Keratinocyte (primary cell): ENCODE results near the gene RIC1. TPM values are rescaled to one million over a fixed set of nuclear protein-coding genes. Genes with fewer than 3 reads are reported as not detected.

Experiments used
- DNase-seq: peaks from one replicate; pipeline ENCODE4 v3.0.0-alpha.2; 2011; ENCODE audit warnings: low read depth, missing footprints, low spot score
- FAIRE-seq: peaks from 2 replicates; lab custom pipeline; 2011; peaks lifted over from hg19 to GRCh38; lab: Jason Lieb, UNC
- H2AFZ ChIP-seq: 2 replicates; pipeline ENCODE4 v1.6.0; 2012; ENCODE audit warnings: low read length, control low read depth, inconsistent platforms; ENCODE audit not compliant: control insufficient read depth
- H3K27ac ChIP-seq: 2 replicates; pipeline ENCODE4 v1.5.1; 2011; ENCODE audit warnings: low read length; ENCODE audit not compliant: control insufficient read depth, insufficient read depth
- H3K27me3 ChIP-seq: 3 replicates; pipeline ENCODE4 v1.6.0; 2011; ENCODE audit warnings: low read length; ENCODE audit not compliant: control insufficient read depth, insufficient read depth; ENCODE audit errors: extremely low read depth
- H3K36me3 ChIP-seq, 2 experiments: 2 replicates in 1 of 2; 3 replicates in 1 of 2; pipeline ENCODE4 v1.5.1; 2011; ENCODE audit warnings: low read length in 2 of 2, mild to moderate bottlenecking in 1 of 2; ENCODE audit not compliant: control insufficient read depth in 2 of 2, insufficient read depth in 2 of 2; ENCODE audit errors: extremely low read depth in 1 of 2
- H3K4me1 ChIP-seq: 3 replicates; pipeline ENCODE4 v1.5.1; 2011; ENCODE audit warnings: low read length; ENCODE audit not compliant: control insufficient read depth, insufficient read depth; ENCODE audit errors: extremely low read depth
- H3K4me2 ChIP-seq: 3 replicates; pipeline ENCODE4 v1.6.0; 2011; ENCODE audit warnings: low read depth, low read length; ENCODE audit not compliant: control insufficient read depth, insufficient read depth; ENCODE audit errors: extremely low read depth
- H3K4me3 ChIP-seq, 3 experiments: fragments of 200-600 bp in 1 of 3; sonication (generic) in 1 of 3; 2 replicates in 2 of 3; 3 replicates in 1 of 3; pipeline ENCODE4 v1.5.1; 2011 to 2016; ENCODE audit warnings: low read length in 3 of 3, mild to moderate bottlenecking in 3 of 3, control low read depth in 2 of 3, inconsistent platforms in 1 of 3, low read depth in 1 of 3, mixed read lengths in 1 of 3, mixed run types in 1 of 3, moderate library complexity in 1 of 3; ENCODE audit not compliant: control insufficient read depth in 2 of 3, insufficient read depth in 2 of 3; ENCODE audit errors: extremely low read depth in 1 of 3
- H3K79me2 ChIP-seq: 2 replicates; pipeline ENCODE4 v1.6.0; 2012; ENCODE audit warnings: low read length; ENCODE audit not compliant: control insufficient read depth, insufficient read depth
- H3K9ac ChIP-seq: 3 replicates; pipeline ENCODE4 v1.6.0; 2011; ENCODE audit warnings: low read length; ENCODE audit not compliant: control insufficient read depth, insufficient read depth; ENCODE audit errors: extremely low read depth
- H3K9me1 ChIP-seq: 3 replicates; pipeline ENCODE4 v1.6.0; 2011; ENCODE audit warnings: low read length; ENCODE audit not compliant: control insufficient read depth, insufficient read depth; ENCODE audit errors: extremely low read depth
- H3K9me3 ChIP-seq: 2 replicates; pipeline ENCODE4 v1.5.1; 2012; ENCODE audit warnings: low read depth, low read length; ENCODE audit not compliant: control insufficient read depth
- H4K20me1 ChIP-seq: 3 replicates; pipeline ENCODE4 v1.6.0; 2011; ENCODE audit warnings: low read length; ENCODE audit not compliant: control insufficient read depth, insufficient read depth; ENCODE audit errors: extremely low read depth
- CTCF ChIP-seq, 3 experiments: IDR thresholded peaks in 1 of 3; conservative IDR thresholded peaks in 1 of 3; optimal IDR thresholded peaks in 1 of 3; 2 replicates in 2 of 3; 3 replicates in 1 of 3; pipeline versions ENCODE3 to v1.5.1; 2011; ENCODE audit warnings: low read length in 3 of 3, mild to moderate bottlenecking in 3 of 3, moderate library complexity in 2 of 3, control low read depth in 1 of 3, inconsistent platforms in 1 of 3; ENCODE audit not compliant: insufficient read depth in 2 of 3; ENCODE audit errors: extremely low read depth in 1 of 3
- EZH2 ChIP-seq: IDR thresholded peaks from one replicate; pipeline ENCODE4 v1.6.1; 2012; ENCODE audit warnings: inconsistent platforms, mild to moderate bottlenecking, low read length, moderate library complexity
- dilution Hi-C: fragments of 300-500 bp; cut with MboI; formaldehyde crosslinking; loops from one replicate; pipeline ENCODE4 v1.7.0; 2020; ENCODE audit warnings: low sequenced_read_pairs; ENCODE audit not compliant: extremely low pct_ligation_motif_present
- polyA plus RNA-seq, 5 experiments: library from polyadenylated mRNA; depleted of rRNA in 3 of 5; stranded (reverse) in 3 of 5; stranded (forward) in 1 of 5; unstranded in 1 of 5; fragments of >200 nt; gene quantifications; 1 replicate in 1 of 5; 2 replicates in 3 of 5; 3 replicates in 1 of 5; pipeline versions ENCODE4 v1.2.1 to v1.2.3, GENCODE V29; 2011 to 2012; ENCODE audit warnings: missing spikeins in 2 of 5, low read depth in 1 of 5, low replicate concordance in 1 of 5

The RIC1 gene
- polyA plus RNA-seq, 1 donor (not counting 4 experiments of a cell fraction or from before 2014, with no cell fraction given): 20.5 TPM

- no peak for DNase-seq
- TF ChIP-seq CTCF (optimal IDR thresholded peaks at IDR 0.05 in 1 of 3, IDR thresholded peaks at IDR 0.05 in 1 of 3, conservative IDR thresholded peaks at IDR 0.05 in 1 of 3; ENCODE audit: extremely low read depth in 1 of 3, insufficient read depth in 2 of 3, low read length in 3 of 3): no peak
- no peak for TF ChIP-seq EZH2
- Histone ChIP-seq H2AFZ (no peak overlapping the region), H3K36me3 (no peaks in the 10 kb centered on the region), H3K4me2 (no peak overlapping the region), H3K27me3 (no peaks in the 10 kb centered on the region), H3K9me3 (no peaks in the 10 kb centered on the region), H3K9ac (no peak overlapping the region), H4K20me1 (no peaks in the 10 kb centered on the region), H3K4me3 (no peak overlapping the region), H3K79me2 (no peaks in the 10 kb centered on the region), H3K4me1 (no peaks in the 10 kb centered on the region), H3K9me1 (no peaks in the 10 kb centered on the region), H3K27ac (no peak overlapping the region)
- dilution Hi-C loops: no loop called here
- FAIRE-seq: no peak
Measured at GRCh38 chr9:5614985-5615384, 13.9 kb upstream of the RIC1 start.

- Histone ChIP-seq H3K9me3 (no peaks in the 10 kb centered on the region), H4K20me1 (no peaks in the 10 kb centered on the region), H3K79me2 (no peaks in the 10 kb centered on the region), H3K27me3 (no peaks in the 10 kb centered on the region), H3K4me3 (no peak overlapping the region), H3K4me1 (peaks cover 12% of the 10 kb centered on the region), H3K27ac (no peak overlapping the region), H2AFZ (no peak overlapping the region), H3K9ac (no peak overlapping the region), H3K36me3 (no peaks in the 10 kb centered on the region), H3K9me1 (no peaks in the 10 kb centered on the region), H3K4me2 (no peak overlapping the region)
- TF ChIP-seq CTCF (optimal IDR thresholded peaks at IDR 0.05 in 1 of 3, IDR thresholded peaks at IDR 0.05 in 1 of 3, conservative IDR thresholded peaks at IDR 0.05 in 1 of 3; ENCODE audit: extremely low read depth in 1 of 3, insufficient read depth in 2 of 3, low read length in 3 of 3): no peak
- TF ChIP-seq EZH2: no peak
- DNase-seq (no peak), FAIRE-seq (peak; percentile 34)
- dilution Hi-C loops: no loop called here
Measured at GRCh38 chr9:5617749-5618148, 11.2 kb upstream of the RIC1 start.
